K562 (cell line): ENCODE data around the gene SPIB. TPM values are rescaled to one million over a fixed set of nuclear protein-coding genes. Genes with fewer than 3 reads are reported as not detected.

Experiments
- BACH1 ChIP-seq: fragments of 200-800 bp; sonication (Bioruptor generic); IDR thresholded peaks from 2 replicates; pipeline ENCODE4 v1.6.1; 2016; ENCODE audit warnings: missing genetic modification characterization, missing compliant biosample characterization
- CGGBP1 ChIP-seq: fragments of 250-450 bp; sonication (Bioruptor Pico); IDR thresholded peaks from 2 replicates; pipeline ENCODE4 v1.9.0; 2021; ENCODE audit warnings: mild to moderate bottlenecking
- ERF ChIP-seq: fragments of 450-650 bp; formaldehyde crosslinking; IDR thresholded peaks from 2 replicates; pipeline ENCODE4 v1.4.0; 2020; ENCODE audit warnings: mild to moderate bottlenecking, mixed read lengths
- FOS ChIP-seq: IDR thresholded peaks from 3 replicates; pipeline ENCODE4 v1.6.1; 2011; ENCODE audit not compliant: insufficient read length; ENCODE audit errors: extremely low read depth
- FOXP1 ChIP-seq: sonication (generic); formaldehyde crosslinking; IDR thresholded peaks from 2 replicates; pipeline ENCODE4 v1.8.0; 2022; ENCODE audit warnings: mild to moderate bottlenecking, missing genetic modification reagents
- GATA2 ChIP-seq: sonication (generic); formaldehyde crosslinking; IDR thresholded peaks from 2 replicates; pipeline ENCODE4 v1.4.0; 2020; ENCODE audit warnings: mild to moderate bottlenecking, missing genetic modification reagents
- HDAC3 ChIP-seq: fragments of 450-650 bp; IDR thresholded peaks from 2 replicates; pipeline ENCODE4 v1.6.1; 2018; ENCODE audit warnings: borderline replicate concordance, mild to moderate bottlenecking, moderate library complexity; ENCODE audit not compliant: partially characterized antibody
- MAFG ChIP-seq: fragments of 450-650 bp; conservative IDR thresholded peaks from 2 replicates; pipeline ENCODE4 v1.6.1; 2016; ENCODE audit warnings: missing genetic modification characterization, missing compliant biosample characterization
- MEF2D ChIP-seq: conservative IDR thresholded peaks from 2 replicates; pipeline ENCODE4 v1.6.1; 2016; ENCODE audit warnings: low read depth, missing genetic modification characterization, missing compliant biosample characterization
- MTA2 ChIP-seq: fragments of 450-650 bp; IDR thresholded peaks from 2 replicates; pipeline ENCODE4 v1.6.1; 2016; ENCODE audit warnings: low read depth
- MYBL2 ChIP-seq, 2 experiments: fragments of 450-650 bp in 1 of 2; sonication (generic) in 1 of 2; formaldehyde crosslinking in 1 of 2; IDR thresholded peaks; 2 replicates each; pipeline versions ENCODE4 v1.6.1 to v1.8.1; 2017 to 2022; ENCODE audit warnings: borderline replicate concordance in 1 of 2, inconsistent platforms in 1 of 2, low read depth in 1 of 2, mild to moderate bottlenecking in 1 of 2, missing genetic modification reagents in 1 of 2, moderate library complexity in 1 of 2
- NKRF ChIP-seq: fragments of 450-650 bp; IDR thresholded peaks from 2 replicates; pipeline ENCODE4 v1.6.1; 2016; ENCODE audit warnings: borderline replicate concordance
- SAFB2 ChIP-seq: fragments of 200-400 bp; formaldehyde crosslinking; IDR thresholded peaks from 2 replicates; pipeline ENCODE4 v1.6.1; 2018; ENCODE audit warnings: borderline replicate concordance, low read length, low read depth, moderate library complexity; ENCODE audit not compliant: severe bottlenecking
- SMC3 ChIP-seq: conservative IDR thresholded peaks from 2 replicates; pipeline ENCODE4 v1.6.1; 2011; ENCODE audit warnings: low read depth, low read length, improper control_type of control experiment; ENCODE audit not compliant: insufficient read depth
- SRSF3 ChIP-seq: fragments of 200-400 bp; formaldehyde crosslinking; IDR thresholded peaks from 2 replicates; pipeline ENCODE4 v1.6.1; 2016; ENCODE audit warnings: mild to moderate bottlenecking, low read length, moderate library complexity; ENCODE audit not compliant: insufficient read depth
- TAF15 ChIP-seq: fragments of 200-400 bp; formaldehyde crosslinking; IDR thresholded peaks from 2 replicates; pipeline ENCODE4 v1.6.1; 2017; ENCODE audit warnings: mild to moderate bottlenecking, low read depth, low read length, moderate library complexity
- ZNF121 ChIP-seq: sonication (generic); formaldehyde crosslinking; conservative IDR thresholded peaks from 2 replicates; pipeline ENCODE4 v1.8.0; 2022; ENCODE audit warnings: missing genetic modification reagents
- ZNF263 ChIP-seq: sonication (generic); formaldehyde crosslinking; IDR thresholded peaks from 2 replicates; pipeline ENCODE4 v1.8.0; 2022; ENCODE audit warnings: mild to moderate bottlenecking, missing genetic modification reagents, borderline replicate concordance
- ZZZ3 ChIP-seq: fragments of 450-650 bp; IDR thresholded peaks from 2 replicates; pipeline ENCODE4 v1.6.1; 2016; ENCODE audit warnings: antibody characterized with exemption, mild to moderate bottlenecking, moderate library complexity
- polyA plus RNA-seq, 8 experiments: library from polyadenylated mRNA; depleted of rRNA in 4 of 8; stranded (reverse) in 5 of 8; unstranded in 3 of 8; fragments of >200 nt; fragmentation: Nextera tagmentation in 2 of 8; fragmentation: Illumina TruSeq in 1 of 8; extraction: Ambion mirVana in 2 of 8; extraction: Trizol in 1 of 8; gene quantifications; 2 replicates each; pipeline versions ENCODE4 v1.2.1 to v1.2.3, GENCODE V29; 2011 to 2014; ENCODE audit warnings: inconsistent platforms in 1 of 8, missing spikeins in 1 of 8
- total RNA-seq, 7 experiments: library from RNA; depleted of rRNA in 6 of 7; stranded (reverse); fragments of >200 nt in 6 of 7; fragmentation: Illumina TruSeq in 2 of 7; extraction: Trizol in 2 of 7; gene quantifications; 2 replicates each; pipeline versions ENCODE4 v1.2.1 to v1.2.3, GENCODE V29; 2011 to 2021; ENCODE audit warnings: low replicate concordance in 1 of 7
- TF ChIP-seq, protein P1 (sequence below): fragments of 450-650 bp; formaldehyde crosslinking; IDR thresholded peaks from 2 replicates; pipeline ENCODE4 v1.4.0; 2022; ENCODE audit warnings: missing genetic modification characterization
- TF ChIP-seq, protein P2 (sequence below): fragments of 450-650 bp; IDR thresholded peaks from 2 replicates; pipeline ENCODE4 v1.7.1; 2018; ENCODE audit warnings: mild to moderate bottlenecking, low read depth; ENCODE audit not compliant: partially characterized antibody

Gene SPIB
- total and polyA plus RNA-seq, 9 of the 15 experiments (the other 6 are each of a cell fraction or from before 2014, with no cell fraction given): 0.06 to 1.0 (median 0.43) TPM; not detected in 1

DNA sequence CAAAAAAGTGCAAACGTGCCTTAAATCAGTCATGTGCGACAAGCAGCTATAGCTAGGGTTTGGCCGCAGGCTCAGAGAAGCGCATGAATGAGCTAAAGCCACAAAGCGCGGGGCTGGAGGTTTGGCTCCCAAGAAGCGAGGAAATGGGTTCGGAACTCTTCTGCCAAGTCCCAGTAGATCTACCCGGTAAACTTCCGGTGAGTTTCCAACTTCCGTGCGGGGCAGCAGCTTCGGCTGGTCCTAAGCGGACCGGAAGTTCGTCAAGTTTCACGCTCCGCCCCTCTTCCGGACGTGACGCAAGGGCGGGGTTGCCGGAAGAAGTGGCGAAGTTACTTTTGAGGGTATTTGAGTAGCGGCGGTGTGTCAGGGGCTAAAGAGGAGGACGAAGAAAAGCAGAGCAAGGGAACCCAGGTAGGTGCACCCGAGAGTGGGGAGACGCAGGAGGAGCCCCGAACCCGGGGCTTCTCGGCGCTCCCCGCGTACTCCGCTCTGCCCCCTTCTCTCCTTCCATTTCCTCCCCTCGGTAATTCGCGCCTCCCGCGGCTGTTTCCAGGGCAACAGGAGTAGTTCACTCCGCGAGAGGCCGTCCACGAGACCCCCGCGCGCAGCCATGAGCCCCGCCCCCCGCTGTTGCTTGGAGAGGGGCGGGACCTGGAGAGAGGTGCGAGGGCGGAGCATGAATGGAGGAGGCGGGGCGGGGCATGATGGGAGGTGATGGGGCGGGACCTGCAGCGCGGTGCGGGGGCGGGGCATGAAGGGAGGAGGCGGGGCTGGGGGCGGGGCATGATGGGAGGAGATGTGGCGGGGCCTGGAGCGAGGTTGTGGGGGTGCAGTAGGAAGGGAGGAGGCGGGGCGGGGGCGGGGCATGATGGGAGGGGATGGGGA lies 42.3 kb upstream of the SPIB start, which contains the start of gene NR1H2 (continued):
- no peak for TF ChIP-seq HDAC3
- TF ChIP-seq, protein P1, sequence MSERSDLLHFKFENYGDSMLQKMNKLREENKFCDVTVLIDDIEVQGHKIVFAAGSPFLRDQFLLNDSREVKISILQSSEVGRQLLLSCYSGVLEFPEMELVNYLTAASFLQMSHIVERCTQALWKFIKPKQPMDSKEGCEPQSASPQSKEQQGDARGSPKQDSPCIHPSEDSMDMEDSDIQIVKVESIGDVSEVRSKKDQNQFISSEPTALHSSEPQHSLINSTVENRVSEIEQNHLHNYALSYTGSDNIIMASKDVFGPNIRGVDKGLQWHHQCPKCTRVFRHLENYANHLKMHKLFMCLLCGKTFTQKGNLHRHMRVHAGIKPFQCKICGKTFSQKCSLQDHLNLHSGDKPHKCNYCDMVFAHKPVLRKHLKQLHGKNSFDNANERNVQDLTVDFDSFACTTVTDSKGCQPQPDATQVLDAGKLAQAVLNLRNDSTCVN (CRISPR knock-in tag): no peak
- TF ChIP-seq MEF2D (tag): no peak
- no peak for TF ChIP-seq MAFG (tag)
- no peak for TF ChIP-seq MTA2
- TF ChIP-seq TAF15: no peak
- peak; percentile 85; the same call in 1 of the 2 replicates for TF ChIP-seq FOXP1
- TF ChIP-seq GATA2 (CRISPR knock-in tag): no peak
- TF ChIP-seq CGGBP1 (CRISPR knock-in tag): no peak
- TF ChIP-seq SRSF3: 0 out of 2 replicates have a peak, but pooled peaks have one; percentile 81
- TF ChIP-seq FOS: no peak
- no peak for TF ChIP-seq ZNF263 (CRISPR knock-in tag)
- TF ChIP-seq NKRF: peak; percentile 85
- no peak for TF ChIP-seq BACH1
- TF ChIP-seq SAFB2: no peak
- TF ChIP-seq MYBL2 (IDR thresholded peaks at IDR 0.05; ENCODE audit: low read depth): no peak
- no peak for TF ChIP-seq MYBL2 (CRISPR knock-in tag; IDR thresholded peaks at IDR 0.05; ENCODE audit: borderline replicate concordance)
- TF ChIP-seq SMC3: no peak
- peak; percentile 78; the same call in 1 of the 2 replicates for TF ChIP-seq ERF
- TF ChIP-seq, protein P2, sequence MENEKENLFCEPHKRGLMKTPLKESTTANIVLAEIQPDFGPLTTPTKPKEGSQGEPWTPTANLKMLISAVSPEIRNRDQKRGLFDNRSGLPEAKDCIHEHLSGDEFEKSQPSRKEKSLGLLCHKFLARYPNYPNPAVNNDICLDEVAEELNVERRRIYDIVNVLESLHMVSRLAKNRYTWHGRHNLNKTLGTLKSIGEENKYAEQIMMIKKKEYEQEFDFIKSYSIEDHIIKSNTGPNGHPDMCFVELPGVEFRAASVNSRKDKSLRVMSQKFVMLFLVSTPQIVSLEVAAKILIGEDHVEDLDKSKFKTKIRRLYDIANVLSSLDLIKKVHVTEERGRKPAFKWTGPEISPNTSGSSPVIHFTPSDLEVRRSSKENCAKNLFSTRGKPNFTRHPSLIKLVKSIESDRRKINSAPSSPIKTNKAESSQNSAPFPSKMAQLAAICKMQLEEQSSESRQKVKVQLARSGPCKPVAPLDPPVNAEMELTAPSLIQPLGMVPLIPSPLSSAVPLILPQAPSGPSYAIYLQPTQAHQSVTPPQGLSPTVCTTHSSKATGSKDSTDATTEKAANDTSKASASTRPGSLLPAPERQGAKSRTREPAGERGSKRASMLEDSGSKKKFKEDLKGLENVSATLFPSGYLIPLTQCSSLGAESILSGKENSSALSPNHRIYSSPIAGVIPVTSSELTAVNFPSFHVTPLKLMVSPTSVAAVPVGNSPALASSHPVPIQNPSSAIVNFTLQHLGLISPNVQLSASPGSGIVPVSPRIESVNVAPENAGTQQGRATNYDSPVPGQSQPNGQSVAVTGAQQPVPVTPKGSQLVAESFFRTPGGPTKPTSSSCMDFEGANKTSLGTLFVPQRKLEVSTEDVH: peak; percentile 98
- TF ChIP-seq ZNF121: no peak
- TF ChIP-seq ZZZ3: no peak
